ENCODE data around the gene MINK1.
"Not testable (repeated sequence)": the region's sequence is repeated elsewhere in the genome, so short reads cannot be mapped to it uniquely, and the experiment has no call there.

GRCh38 chr17:4906642-4907041 is 73.5 kb downstream of the MINK1 start:
- not testable (repeated sequence) for TF ChIP-seq ATF3 (CRISPR knock-in tag; conservative IDR thresholded peaks at IDR 0.05); CTCF (IDR thresholded peaks at IDR 0.05); EMX1 (CRISPR knock-in tag; IDR thresholded peaks at IDR 0.05); NFE2L1 (CRISPR knock-in tag; IDR thresholded peaks at IDR 0.05); ZNF317 (CRISPR knock-in tag; IDR thresholded peaks at IDR 0.05; ENCODE audit: borderline replicate concordance, low read depth); E2F5 (CRISPR knock-in tag; IDR thresholded peaks at IDR 0.05); CBFB (CRISPR knock-in tag; IDR thresholded peaks at IDR 0.05; ENCODE audit: low read depth); NR2C2 (CRISPR knock-in tag; IDR thresholded peaks at IDR 0.05); FOXP1 (CRISPR knock-in tag; IDR thresholded peaks at IDR 0.05; ENCODE audit: borderline replicate concordance); JUN (CRISPR knock-in tag; IDR thresholded peaks at IDR 0.05); ELF4 (CRISPR knock-in tag; IDR thresholded peaks at IDR 0.05; ENCODE audit: low read depth); SMAD4 (CRISPR knock-in tag; IDR thresholded peaks at IDR 0.05)

Data from WTC11 (cell line).